ENCODE results near the gene PRKD1.

PRKD1 gene

DNA sequence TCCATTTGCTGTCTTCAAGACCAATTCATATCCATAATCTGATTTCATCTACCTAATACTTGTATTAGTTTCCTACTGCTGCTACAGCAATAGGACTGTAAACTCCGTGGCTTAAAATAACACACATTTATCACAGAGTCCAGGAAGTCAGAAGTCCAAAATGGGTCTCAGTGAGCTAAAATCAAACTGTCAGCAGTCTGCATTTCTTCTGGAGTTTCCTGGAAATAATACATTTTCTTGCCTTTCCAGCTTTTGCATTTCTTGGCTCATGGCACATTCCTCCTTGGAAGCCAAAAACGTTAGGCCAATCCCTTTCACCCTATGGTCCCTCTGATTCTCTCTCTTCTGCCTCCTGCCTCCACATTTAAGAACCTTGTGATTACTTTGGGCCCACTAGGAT, 239.8 kb downstream of the PRKD1 start:
- POLR2A ChIA-PET, result no interaction called here
- no peak for DNase-seq (ENCODE audit: extremely low spot score)
- CTCF ChIA-PET, result no interaction called here
- TF ChIP-seq, protein P1, sequence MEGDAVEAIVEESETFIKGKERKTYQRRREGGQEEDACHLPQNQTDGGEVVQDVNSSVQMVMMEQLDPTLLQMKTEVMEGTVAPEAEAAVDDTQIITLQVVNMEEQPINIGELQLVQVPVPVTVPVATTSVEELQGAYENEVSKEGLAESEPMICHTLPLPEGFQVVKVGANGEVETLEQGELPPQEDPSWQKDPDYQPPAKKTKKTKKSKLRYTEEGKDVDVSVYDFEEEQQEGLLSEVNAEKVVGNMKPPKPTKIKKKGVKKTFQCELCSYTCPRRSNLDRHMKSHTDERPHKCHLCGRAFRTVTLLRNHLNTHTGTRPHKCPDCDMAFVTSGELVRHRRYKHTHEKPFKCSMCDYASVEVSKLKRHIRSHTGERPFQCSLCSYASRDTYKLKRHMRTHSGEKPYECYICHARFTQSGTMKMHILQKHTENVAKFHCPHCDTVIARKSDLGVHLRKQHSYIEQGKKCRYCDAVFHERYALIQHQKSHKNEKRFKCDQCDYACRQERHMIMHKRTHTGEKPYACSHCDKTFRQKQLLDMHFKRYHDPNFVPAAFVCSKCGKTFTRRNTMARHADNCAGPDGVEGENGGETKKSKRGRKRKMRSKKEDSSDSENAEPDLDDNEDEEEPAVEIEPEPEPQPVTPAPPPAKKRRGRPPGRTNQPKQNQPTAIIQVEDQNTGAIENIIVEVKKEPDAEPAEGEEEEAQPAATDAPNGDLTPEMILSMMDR (IDR thresholded peaks at IDR 0.05; ENCODE audit: control extremely low read depth, extremely low read depth, low read depth, missing control alignments), result no peak

DNA sequence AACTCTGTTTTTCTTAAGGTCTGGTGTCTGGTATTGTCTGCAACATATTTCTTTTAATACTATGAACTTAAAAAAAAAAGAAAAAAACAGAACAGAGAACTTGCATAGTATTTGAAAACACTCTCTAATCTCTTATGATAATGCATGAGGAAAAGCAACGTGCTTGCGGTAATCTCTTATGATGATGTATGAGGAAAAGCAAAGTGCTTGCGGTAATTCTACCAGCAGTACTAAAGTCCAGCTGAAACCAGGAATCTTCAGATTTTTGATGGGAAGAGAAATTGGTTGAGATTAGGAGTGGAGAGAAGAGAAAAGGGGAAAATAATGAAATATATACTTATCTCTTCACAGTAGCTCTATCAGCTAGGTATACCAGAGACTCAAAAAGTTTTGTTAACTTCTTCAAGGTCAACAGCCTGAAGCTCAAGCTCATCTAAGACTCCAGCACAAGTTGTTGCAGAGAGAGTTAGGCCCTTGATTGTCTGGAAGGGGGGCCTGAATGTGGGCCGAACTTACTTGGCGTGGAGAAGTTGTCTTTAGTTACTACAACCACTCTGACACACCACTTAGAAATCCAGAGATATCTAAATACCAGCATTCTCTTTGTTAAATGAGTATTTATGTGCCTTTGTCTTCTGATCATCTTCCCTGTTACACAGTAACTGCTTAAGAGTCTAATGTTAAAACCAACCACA, 240.4 kb downstream of the PRKD1 start:
- TF ChIP-seq, protein P1 (IDR thresholded peaks at IDR 0.05; ENCODE audit: control extremely low read depth, extremely low read depth, low read depth, missing control alignments), result no peak
- ChIA-PET CTCF (no interaction called here), POLR2A (no interaction called here)
- no peak for DNase-seq (ENCODE audit: extremely low spot score)

DNA sequence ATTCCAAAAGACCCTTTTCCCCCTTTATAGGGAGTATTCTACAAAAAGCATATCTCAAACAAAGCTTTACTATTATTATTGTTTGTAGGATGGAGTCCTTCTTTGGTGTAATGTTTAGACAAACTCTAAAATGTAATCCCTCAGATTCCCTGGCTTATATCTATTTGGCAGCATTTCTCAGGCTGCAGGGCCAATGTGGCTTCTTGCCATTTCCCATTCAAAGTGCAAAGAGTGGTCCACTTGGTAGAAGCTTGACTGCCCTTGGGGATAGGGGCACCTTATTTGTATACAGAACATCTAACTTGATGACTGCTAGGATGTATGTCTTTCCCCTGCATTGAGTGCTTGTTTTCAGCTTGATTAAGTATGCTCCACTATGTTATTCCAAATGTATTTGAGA, 242.7 kb downstream of the PRKD1 start:
- TF ChIP-seq, protein P1 (IDR thresholded peaks at IDR 0.05; ENCODE audit: control extremely low read depth, extremely low read depth, low read depth, missing control alignments), result no peak
- POLR2A ChIA-PET, result no interaction called here
- CTCF ChIA-PET, result interaction anchor here (1.0 to 1.7 kb wide), 2 partner anchors 23 to 30 kb away, joined by 3 to 4 read pairs; no protein-coding TSS in a partner anchor
- no peak for DNase-seq (ENCODE audit: extremely low spot score)

DNA sequence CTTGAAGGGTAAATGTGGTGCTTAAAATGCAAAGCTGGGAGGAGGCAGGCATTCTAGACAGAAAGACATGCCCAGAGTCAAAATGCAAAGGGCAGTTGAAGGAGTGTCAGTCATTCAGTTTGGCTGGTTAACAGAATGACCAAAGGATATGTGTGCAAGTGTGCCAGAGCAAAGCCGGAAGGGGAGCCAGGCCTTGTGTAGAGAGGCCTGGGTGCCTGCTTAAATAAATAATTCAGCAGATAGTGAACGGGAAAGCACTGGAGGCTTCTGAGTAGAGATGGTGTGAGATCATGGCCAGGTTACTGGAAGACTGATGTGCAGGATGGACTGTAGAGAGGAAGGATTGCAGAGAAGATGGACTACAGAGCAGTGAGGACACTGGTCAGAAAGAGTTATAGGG, 244.9 kb downstream of the PRKD1 start:
- ChIA-PET CTCF (no interaction called here), POLR2A (no interaction called here)
- TF ChIP-seq, protein P1 (IDR thresholded peaks at IDR 0.05; ENCODE audit: control extremely low read depth, extremely low read depth, low read depth, missing control alignments), result no peak
- no peak for DNase-seq (ENCODE audit: extremely low spot score)

DNA sequence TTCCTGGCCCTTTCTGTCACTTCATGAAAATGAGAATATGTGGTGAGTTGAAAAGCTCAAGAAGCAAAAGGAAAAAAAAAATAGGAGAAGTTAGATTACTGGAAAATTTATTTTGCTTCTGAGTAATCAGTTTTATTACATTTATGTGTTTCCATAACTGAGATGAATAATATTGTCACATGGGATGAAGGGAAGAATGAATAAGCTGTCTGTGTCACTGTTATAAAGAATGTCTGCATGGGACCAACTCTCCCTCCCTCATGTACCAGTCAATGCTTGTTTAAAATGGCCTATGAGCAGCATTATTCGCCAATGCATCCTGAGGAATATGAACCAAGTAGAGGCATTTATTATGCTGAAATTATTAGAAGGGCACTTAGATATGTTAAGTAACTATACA, 246.3 kb downstream of the PRKD1 start:
- POLR2A ChIA-PET, result no interaction called here
- CTCF ChIA-PET, result no interaction called here
- no peak for DNase-seq (ENCODE audit: extremely low spot score)
- TF ChIP-seq, protein P1 (IDR thresholded peaks at IDR 0.05; ENCODE audit: control extremely low read depth, extremely low read depth, low read depth, missing control alignments), result no peak

DNA sequence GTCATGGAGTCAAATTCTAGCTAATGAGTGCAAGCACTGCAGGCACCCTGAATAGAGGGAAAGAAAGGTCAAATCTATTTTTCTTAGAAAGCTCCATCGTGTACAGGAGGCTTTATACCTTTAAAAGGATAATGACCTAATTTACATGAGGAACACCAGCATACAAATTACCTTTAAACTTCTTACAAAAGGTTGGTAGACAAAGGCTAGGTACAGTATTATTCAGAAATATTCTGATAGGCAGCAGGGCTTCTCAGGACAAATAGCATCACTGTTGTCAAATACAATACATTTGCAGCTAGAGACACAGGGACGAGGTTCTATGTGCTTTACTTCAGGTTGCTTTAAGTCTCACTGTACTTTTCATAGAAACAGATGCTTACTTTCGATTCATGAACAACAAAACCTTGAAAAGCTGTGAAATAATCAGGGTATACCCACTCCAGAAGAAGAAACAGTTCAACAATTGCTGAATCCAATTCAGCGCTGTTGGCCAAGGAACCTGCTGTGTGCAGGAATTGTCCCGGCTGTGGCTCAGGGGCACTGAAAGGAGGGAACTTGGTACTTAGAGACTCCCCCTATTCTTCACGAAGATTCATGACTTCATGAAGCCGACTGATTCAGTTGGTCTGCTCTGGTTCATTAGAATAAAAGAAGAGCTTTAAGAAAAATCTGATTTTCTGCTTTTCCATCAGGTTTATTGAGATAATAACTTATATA, 252.9 kb downstream of the PRKD1 start:
- CTCF ChIA-PET, result no interaction called here
- DNase-seq (ENCODE audit: extremely low spot score), result no peak
- POLR2A ChIA-PET, result no interaction called here
- TF ChIP-seq, protein P1 (IDR thresholded peaks at IDR 0.05; ENCODE audit: control extremely low read depth, extremely low read depth, low read depth, missing control alignments), result no peak
